A204.1 (cell line): ENCODE results near the gene SMAP1.

Experiments used
- FAIRE-seq: peaks from 2 replicates; lab custom pipeline; 2012; peaks lifted over from hg19 to GRCh38; lab: Jason Lieb, UNC

The SMAP1 gene

GRCh38 chr6:70667711-70668498 is at the start of gene SMAP1:
Gene SMAP1 (plus strand): TSS chr6:70667883. CDS start chr6:70668024, 141 bp downstream.
- FAIRE-seq, result no peak

DNA sequence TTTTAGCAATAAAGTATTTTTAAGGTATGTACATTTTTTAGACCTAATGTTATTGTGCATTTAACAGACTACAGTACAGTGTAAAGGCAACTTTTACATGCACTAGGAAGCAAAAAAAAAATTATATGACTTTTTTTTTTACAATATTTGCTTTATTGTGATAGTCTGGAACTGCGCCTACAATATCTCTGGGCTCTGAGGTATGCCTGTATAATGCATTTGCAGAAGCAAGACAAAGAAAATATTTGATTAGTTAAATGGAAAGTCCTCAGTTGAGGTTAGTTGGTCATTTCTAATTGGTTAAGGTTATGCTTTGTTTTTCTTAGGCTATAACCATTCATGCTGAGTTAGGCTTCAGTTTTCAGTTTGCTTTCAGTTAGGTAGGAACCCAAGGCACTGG is 46.9 kb upstream of the SMAP1 start:
- no peak for FAIRE-seq

DNA sequence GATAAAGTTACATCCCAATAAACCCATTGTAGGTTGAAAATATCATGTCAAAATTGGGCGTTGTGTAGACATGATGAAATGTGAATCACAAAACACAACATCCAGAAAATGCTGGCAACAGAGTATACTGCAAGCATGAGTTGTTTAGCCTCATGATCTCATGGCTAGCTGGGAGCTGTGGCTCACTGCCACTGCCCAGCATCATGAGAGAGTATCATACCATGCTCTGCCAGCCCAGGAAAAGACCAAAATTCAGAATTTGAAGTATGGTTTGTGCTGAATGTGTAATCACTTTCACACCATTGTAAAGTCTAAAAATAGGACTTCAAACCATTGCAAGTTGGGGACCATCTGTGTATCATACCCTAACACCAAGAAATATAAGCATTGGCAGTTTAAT is 45.2 kb upstream of the SMAP1 start:
- no peak for FAIRE-seq

DNA sequence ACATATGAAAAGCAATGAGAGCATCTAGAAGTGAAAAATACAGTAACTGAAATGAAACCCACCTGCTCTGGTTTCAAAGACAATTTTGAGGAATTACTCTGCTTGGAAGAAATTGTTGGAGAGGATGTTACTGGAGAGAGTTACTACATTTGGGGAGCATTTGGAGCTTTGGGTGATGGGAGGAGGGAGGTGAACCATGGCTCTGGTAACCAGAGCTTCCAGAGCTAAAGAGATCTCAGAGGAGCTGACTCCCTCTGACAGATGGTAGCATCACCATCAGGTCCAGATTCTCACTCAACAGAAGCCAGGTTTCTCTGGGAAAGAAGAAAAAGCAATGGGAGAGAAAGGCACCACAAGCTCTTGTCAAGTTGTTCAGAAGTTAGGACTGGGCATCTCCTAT is 42.2 kb upstream of the SMAP1 start:
- no peak for FAIRE-seq

DNA sequence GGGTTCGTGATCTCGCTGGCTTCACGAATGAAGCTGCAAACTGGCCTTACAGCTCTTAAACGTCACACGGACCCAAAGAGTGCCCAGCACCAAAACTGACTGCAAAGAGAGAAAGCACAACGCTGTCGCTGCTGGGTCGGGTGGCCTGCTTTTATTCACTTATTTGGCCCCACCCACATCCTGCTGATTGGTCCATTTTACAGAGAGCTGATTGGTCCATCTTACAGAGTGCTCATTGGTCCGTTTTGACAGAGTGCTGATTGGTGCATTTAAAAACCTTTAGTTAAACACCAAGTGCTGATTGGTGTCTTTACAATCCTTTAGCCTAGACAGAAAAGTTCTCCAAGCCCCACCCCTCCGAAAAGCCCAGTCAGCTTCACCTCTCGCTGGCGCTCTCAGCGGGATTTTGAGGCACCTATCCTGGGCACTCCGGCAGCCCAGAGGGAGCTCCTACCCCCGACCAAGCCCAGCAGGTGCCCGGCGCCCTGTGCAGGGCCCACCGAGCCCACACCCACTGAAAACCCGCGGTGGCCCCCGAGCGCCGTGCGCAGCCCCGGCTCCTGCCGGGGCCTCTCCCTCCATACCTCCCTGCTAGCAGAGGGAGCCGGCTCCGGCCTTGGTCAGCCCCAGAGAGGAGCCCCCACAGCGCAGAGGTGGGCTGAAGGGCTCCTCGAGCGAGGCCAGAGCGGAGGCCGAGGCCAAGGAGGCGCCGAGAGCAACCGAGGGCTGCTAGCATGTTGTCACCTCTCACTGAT is 40.0 kb upstream of the SMAP1 start:
- no peak for FAIRE-seq

DNA sequence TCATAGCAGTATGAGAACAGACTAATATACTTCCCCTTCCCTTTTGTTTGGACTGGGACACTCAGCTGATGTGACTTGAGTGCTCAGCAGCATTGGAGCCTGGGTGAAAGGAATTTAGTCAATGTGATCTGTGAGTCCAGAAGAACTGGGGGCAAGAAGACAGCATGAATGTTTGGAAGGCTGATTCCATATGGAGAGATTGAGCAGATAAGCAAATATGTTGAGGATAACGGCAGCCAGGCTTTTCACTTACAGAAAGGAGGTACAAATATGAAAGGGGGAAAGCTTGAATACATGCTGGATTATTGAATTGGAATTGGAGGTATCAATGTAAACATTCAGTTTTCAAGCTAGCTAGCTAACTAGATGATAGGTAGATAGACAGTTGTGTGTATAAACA is 37.8 kb upstream of the SMAP1 start:
- FAIRE-seq, result no peak

GRCh38 chr6:70633870-70634269 is 33.8 kb upstream of the SMAP1 start:
- FAIRE-seq, result no peak

GRCh38 chr6:70636596-70636995 is 31.1 kb upstream of the SMAP1 start:
- FAIRE-seq, result no peak

- no peak for FAIRE-seq
These were observed 29.2 kb upstream of the SMAP1 start for GRCh38 chr6:70638468-70638867.

DNA sequence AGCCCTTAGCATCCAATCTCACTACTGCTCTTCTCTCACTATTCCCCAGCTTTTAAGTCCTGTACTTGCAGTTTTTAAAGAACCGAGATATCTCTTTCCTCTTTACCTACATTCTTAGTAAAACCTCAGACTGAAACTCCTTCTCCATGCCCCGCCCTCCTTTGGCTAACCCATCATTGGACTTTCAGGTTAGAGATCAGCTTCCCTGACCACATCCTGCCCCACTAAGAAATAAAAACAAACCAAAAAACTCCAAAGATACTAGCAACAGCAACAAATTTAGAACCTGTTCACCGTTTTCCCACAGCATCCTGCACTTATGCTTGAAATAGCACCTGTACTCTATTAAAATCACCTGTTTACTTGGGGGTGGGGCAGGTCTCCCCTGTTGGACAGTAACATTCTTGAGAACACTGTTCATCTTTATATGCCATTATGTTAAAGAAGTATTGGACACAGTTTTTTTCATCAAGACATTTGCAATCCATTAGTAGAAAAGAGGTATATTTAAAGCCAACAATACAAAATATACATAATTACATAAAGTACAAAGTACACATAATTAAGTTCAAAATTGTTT is 16.3 kb upstream of the SMAP1 start:
- FAIRE-seq, result no peak

- no peak for FAIRE-seq
These were observed 15.5 kb upstream of the SMAP1 start for GRCh38 chr6:70652216-70652615.

DNA sequence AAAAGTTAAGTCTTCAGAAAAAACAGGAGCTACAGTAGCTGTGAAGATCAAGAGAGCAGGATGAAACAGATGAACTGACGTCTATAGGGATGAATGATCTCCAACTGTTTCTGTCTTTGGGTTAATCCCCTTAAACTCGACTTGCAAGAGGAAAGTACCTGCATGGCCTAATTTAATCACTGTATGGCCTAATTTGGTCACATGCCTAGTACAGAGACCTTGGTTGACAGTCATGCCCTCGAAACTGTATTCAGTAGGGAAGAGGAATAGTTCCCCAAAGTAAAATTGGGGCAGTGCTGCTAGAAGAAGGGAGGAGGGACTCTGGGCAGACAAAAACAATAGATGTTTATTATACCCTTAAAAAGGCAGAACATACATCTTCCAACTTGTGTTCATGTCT is 10.0 kb upstream of the SMAP1 start:
- no peak for FAIRE-seq

DNA sequence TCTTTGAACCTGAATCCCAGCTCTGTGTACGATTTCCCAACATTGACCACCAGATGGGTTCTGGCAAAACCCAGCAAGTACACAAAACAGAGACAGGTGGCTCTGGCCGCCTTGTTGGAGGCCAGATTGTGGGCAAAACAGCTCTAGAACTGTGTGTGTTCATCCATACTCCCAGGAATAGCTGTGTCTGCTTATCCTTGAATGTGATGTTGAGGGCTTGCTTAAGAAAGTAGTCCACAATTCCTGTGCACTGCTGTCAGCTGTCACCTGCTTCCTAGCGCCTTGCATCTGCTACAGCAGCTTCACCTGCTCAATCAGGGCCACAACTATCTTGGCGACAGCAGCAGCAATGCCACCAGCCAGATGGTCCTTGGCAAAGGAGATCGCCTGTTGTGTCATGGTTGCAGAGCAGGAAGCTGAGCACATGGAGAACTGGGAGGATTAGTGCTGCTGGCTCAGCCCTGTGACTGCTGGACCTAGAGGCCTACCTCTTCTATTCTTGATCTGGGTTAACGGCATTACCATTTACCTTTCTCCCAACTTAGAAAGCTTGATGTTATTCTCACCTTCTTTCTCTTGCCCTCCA is 3.7 kb upstream of the SMAP1 start:
- FAIRE-seq, result no peak

- no peak for FAIRE-seq
These were observed 977 bp upstream of the SMAP1 start for GRCh38 chr6:70666706-70667105.

DNA sequence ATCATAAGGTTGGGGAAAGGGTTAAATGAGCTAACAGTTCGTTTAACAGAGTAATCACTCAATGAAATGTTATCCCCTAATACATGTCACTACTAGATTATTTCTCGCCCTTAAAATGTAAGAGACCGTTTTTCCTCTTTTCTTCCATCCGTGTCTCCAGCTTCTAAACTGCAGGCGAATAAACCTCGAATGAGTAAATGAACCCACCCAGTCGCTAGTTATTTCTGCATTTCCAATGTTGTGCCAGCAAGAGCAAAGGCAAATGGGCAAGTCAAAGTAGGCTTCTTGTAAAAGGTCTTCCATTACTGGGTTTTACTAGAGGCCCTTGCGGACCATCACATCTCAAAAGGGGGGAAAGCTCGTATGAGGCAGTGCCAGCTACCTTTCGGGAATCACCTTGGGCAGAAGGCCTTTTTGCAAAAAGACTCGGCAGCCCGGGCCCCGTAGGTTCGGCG is 400 bp upstream of the SMAP1 start:
- no peak for FAIRE-seq

- FAIRE-seq, result no peak
These were observed 773 bp downstream of the SMAP1 start for GRCh38 chr6:70668499-70668812.

DNA sequence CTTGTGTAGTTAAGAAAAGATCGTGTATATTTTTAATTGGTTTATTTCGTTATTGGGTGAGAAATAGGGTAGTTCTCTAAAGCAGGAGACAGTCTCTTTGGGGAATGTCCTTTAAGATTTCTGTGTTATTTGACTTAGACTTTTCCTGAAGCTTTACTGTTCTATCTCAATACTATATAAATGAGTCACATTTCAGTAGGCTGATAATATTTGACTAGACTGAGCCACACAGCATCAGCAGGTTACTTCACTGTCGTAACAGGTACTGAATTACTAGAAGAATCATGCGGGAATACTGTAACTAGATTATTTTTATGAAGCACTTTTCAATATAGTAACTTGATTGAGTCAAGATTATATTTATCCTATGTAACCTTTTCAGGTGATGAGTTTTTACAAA is 1.4 kb downstream of the SMAP1 start:
- no peak for FAIRE-seq

- FAIRE-seq, result no peak
These were observed 4.9 kb downstream of the SMAP1 start for GRCh38 chr6:70672549-70672948.

GRCh38 chr6:70673054-70673453 is 5.4 kb downstream of the SMAP1 start:
- FAIRE-seq, result no peak

GRCh38 chr6:70673601-70674000 is 5.9 kb downstream of the SMAP1 start:
- FAIRE-seq, result no peak

DNA sequence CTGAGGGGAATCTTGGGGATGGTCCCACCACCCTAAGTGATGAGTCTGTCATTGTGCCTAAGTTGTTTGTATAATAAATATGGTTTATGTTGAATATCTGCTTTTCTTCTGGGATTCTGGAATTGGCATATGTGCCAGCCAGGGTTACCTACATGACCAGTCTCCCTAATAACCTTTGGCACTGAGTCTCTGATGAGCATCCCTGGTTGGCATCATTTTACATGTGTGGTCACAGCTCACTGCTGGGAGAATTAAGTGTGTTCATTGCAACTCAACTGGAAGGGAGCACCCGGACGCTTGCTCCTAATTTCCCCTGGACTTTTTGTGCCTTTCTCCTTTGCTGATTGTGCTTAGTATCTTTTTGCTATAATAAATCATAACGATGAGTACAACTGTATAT is 8.1 kb downstream of the SMAP1 start:
- no peak for FAIRE-seq

DNA sequence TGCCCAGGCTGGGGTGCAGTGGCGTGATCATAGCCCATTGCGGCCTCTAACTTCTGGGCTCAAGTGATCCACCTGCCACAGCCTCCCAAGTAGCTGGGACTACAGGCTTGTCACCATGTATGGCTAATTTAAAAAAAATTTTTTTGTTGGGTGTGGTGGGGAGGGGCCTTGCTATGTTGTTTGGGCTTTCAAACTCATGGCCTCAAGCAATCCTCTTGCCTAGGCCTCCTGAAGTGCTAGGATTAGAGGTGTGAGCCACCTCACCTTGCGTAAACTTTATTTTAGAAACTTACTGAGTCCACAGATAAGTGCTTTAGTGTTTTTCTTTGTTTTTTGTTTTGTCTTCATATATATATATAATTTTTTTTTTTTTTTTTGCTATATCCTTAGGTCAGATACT is 9.1 kb downstream of the SMAP1 start:
- no peak for FAIRE-seq

GRCh38 chr6:70680396-70680795 is 12.7 kb downstream of the SMAP1 start:
- FAIRE-seq, result no peak
